Measurements from ENCODE around the gene OSBPL5. TPM values are rescaled to one million over a fixed set of nuclear protein-coding genes. Genes with fewer than 3 reads are reported as not detected.

OSBPL5 gene
- total RNA-seq, 1 experiment from 2014 or later = 16.1 TPM

DNA sequence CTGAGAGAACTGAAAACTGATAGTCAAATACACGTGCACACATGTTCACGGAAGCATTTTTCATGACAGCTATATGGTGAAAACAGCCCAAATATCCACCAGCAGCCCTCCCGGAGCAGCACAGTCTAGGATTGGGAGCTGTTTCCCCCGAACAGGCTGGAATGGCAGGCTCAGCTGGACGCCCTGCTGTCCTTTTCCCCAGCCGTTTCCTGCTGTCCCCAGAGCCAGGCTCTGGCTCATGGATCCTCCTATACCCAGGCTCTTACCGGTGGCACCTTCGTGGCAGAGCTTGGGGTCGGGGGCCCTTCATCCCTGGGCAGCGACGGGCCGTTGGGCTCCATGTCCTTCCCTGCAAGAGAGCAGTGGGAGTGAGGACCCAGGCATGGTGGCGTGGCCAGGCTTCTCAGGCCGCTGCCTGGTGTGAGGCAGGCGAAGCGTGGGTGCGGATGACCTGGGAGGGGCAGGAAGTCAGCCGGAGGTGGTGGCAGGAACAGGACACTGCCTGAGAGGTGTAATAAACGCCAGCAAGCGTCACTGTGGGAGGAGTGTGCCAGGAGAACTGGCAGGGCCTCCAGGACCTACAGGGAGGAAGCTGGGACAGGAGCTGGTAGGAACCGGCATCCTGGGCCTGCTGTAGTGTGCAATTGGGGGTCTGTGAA is 38.8 kb downstream of the OSBPL5 start:
- no peak overlapping the region for H3K18ac ChIP-seq (ENCODE audit: insufficient read length, low read depth, low read length)
- H3K27ac Mint-ChIP-seq = peak overlapping the region in 2 of 3 experiments; percentile 49 to 67; a peak in 2 of 7 replicates
- H3K23ac ChIP-seq (ENCODE audit: insufficient read length, low read depth, low read length) = no peak overlapping the region
- H3K4ac ChIP-seq (ENCODE audit: low read depth, low read length) = no peak overlapping the region
- no peak overlapping the region for H2AK5ac ChIP-seq (ENCODE audit: insufficient read length, low read length)
- H3K36me3 Mint-ChIP-seq (ENCODE audit: insufficient read depth in 1 of 3, low read depth in 3 of 3) = peaks cover under 1 to 7% (median 6%) of the 10 kb centered on the region in 3 experiments; a peak in 4 of 7 replicates
- H2AFZ ChIP-seq (ENCODE audit: low read length) = no peak overlapping the region
- H3K27ac ChIP-seq (ENCODE audit: insufficient read length, low read depth, low read length) = no peak overlapping the region
- DNase-seq = no peak
- H4K91ac ChIP-seq (ENCODE audit: insufficient read length, low read depth, low read length) = no peak overlapping the region
- no peak overlapping the region for H4K8ac ChIP-seq (replicated peaks; ENCODE audit: insufficient read length, low read depth, low read length)
- TF ChIP-seq, protein P1, sequence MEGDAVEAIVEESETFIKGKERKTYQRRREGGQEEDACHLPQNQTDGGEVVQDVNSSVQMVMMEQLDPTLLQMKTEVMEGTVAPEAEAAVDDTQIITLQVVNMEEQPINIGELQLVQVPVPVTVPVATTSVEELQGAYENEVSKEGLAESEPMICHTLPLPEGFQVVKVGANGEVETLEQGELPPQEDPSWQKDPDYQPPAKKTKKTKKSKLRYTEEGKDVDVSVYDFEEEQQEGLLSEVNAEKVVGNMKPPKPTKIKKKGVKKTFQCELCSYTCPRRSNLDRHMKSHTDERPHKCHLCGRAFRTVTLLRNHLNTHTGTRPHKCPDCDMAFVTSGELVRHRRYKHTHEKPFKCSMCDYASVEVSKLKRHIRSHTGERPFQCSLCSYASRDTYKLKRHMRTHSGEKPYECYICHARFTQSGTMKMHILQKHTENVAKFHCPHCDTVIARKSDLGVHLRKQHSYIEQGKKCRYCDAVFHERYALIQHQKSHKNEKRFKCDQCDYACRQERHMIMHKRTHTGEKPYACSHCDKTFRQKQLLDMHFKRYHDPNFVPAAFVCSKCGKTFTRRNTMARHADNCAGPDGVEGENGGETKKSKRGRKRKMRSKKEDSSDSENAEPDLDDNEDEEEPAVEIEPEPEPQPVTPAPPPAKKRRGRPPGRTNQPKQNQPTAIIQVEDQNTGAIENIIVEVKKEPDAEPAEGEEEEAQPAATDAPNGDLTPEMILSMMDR (conservative IDR thresholded peaks at IDR 0.05) = no peak
- H3K79me2 ChIP-seq (ENCODE audit: insufficient read depth, low read length) = no peaks in the 10 kb centered on the region
- H3K14ac ChIP-seq (ENCODE audit: insufficient read depth, low read length) = no peak overlapping the region
- no peak overlapping the region for H2BK15ac ChIP-seq (ENCODE audit: low read depth, low read length)
- H3K4me2 ChIP-seq (ENCODE audit: insufficient read depth, insufficient read length, low read length) = no peak overlapping the region
- H4K5ac ChIP-seq (ENCODE audit: insufficient read length, low read depth, low read length) = no peak overlapping the region
- whole genome bisulfite sequencing (ENCODE audit: extremely low coverage, insufficient read length, low lambda C conversion rate) = no CpG with 5 or more reads among the region's 21 CpGs
- H3K56ac ChIP-seq (ENCODE audit: insufficient read length, low read depth, low read length) = no peak overlapping the region
- H3K4me1 Mint-ChIP-seq = 0 out of 4 replicates have a peak, but pooled peaks cover 0 to under 1% of the 10 kb centered on the region in 2 experiments
- H3K9ac ChIP-seq (ENCODE audit: extremely low read depth, insufficient read length, low read length) = no peak overlapping the region
- no peak overlapping the region for H2BK120ac ChIP-seq (ENCODE audit: low read depth, low read length, poor library complexity, severe bottlenecking)
- H3K27me3 ChIP-seq (ENCODE audit: insufficient read depth, low read length) = no peaks in the 10 kb centered on the region
- H2BK5ac ChIP-seq (ENCODE audit: insufficient read length, low read length) = no peak overlapping the region
- H2BK12ac ChIP-seq (ENCODE audit: insufficient read length, low read depth, low read length) = no peak overlapping the region
- no peaks in the 10 kb centered on the region for H3K23me2 ChIP-seq (ENCODE audit: insufficient read length, low read depth, low read length, poor library complexity, severe bottlenecking)
- H3K9me3 ChIP-seq (ENCODE audit: control insufficient read depth, low read depth, low read length) = no peaks in the 10 kb centered on the region
- H3K4me1 ChIP-seq (ENCODE audit: insufficient read depth, low read length) = no peaks in the 10 kb centered on the region
- H3K9me3 Mint-ChIP-seq = no peaks in the 10 kb centered on the region
- peaks cover 2% of the 10 kb centered on the region for H4K20me1 ChIP-seq (ENCODE audit: control insufficient read depth, insufficient read depth, insufficient read length)
- no peaks in the 10 kb centered on the region for H3K27me3 Mint-ChIP-seq (ENCODE audit: low read depth)
- H3T11ph ChIP-seq (ENCODE audit: low read length) = no peak overlapping the region
- no peak overlapping the region for H3K4me3 Mint-ChIP-seq
- H2BK20ac ChIP-seq (ENCODE audit: low read depth, low read length, poor library complexity, severe bottlenecking) = no peak overlapping the region
- no peaks in the 10 kb centered on the region for H3K79me1 ChIP-seq (ENCODE audit: insufficient read depth, low read depth, low read length, poor library complexity, severe bottlenecking)
